Motor neuron (in vitro differentiated cells): ENCODE results near the gene TRPC4AP. TPM values are rescaled to one million over a fixed set of nuclear protein-coding genes. Genes with fewer than 3 reads are reported as not detected.

Source experiments
- ATAC-seq, 8 experiments: fragments of 200-7000 bp; cut with Tn5 transposase; replicated peaks in 6 of 8; 2 replicates each; pipeline ENCODE4 v1.8.0; 2021; ENCODE audit warnings: mild to moderate bottlenecking in 8 of 8, moderate library complexity in 8 of 8
- H3K27ac ChIP-seq, 2 donors: fragments of 250-450 bp; sonication (Bioruptor Pico); 2 replicates each; pipeline ENCODE4 v1.9.0; 2021; ENCODE audit warnings: antibody characterized with exemption in 2 of 2, mild to moderate bottlenecking in 2 of 2, moderate library complexity in 1 of 2
- H3K4me1 ChIP-seq, 2 donors: fragments of 250-450 bp; sonication (Bioruptor Pico); replicated peaks in 1 of 2; 2 replicates each; pipeline ENCODE4 v1.6.1; 2021; ENCODE audit warnings: antibody characterized with exemption in 2 of 2, mild to moderate bottlenecking in 2 of 2, moderate library complexity in 1 of 2
- H3K4me3 ChIP-seq, 5 donors: fragments of 250-450 bp; sonication (Bioruptor Pico); 2 replicates each; pipeline ENCODE4 v1.9.0; 2021; ENCODE audit warnings: antibody characterized with exemption in 5 of 5, mild to moderate bottlenecking in 5 of 5, moderate library complexity in 4 of 5
- WGBS, 10 experiments: fragments of 450-650 bp; shearing (Covaris generic); methylation state at CpG; one replicate each; pipeline ENCODE4 v1.0.0; 2022; 5-methylcytosine and 5-hydroxymethylcytosine counted together
- in situ Hi-C, 9 experiments: fragments of 400-800 bp; cut with MboI; loops; one replicate each; pipeline ENCODE4 v1.15.0; 2021; ENCODE audit warnings: low sequenced_read_pairs in 9 of 9, low pct_unique_long_range_greater_than_20kb in 2 of 9; ENCODE audit not compliant: unreplicated experiment in 9 of 9
- total RNA-seq, 8 experiments: library from RNA; unstranded; fragments of 300-600 nt; gene quantifications; 2 replicates each; pipeline versions ENCODE4 v1.2.3 to v1.2.4, GENCODE V29; 2022

Gene TRPC4AP
- total RNA-seq, 8 experiments from 2014 or later: 39.2 to 65.1 (median 48.1) TPM

DNA sequence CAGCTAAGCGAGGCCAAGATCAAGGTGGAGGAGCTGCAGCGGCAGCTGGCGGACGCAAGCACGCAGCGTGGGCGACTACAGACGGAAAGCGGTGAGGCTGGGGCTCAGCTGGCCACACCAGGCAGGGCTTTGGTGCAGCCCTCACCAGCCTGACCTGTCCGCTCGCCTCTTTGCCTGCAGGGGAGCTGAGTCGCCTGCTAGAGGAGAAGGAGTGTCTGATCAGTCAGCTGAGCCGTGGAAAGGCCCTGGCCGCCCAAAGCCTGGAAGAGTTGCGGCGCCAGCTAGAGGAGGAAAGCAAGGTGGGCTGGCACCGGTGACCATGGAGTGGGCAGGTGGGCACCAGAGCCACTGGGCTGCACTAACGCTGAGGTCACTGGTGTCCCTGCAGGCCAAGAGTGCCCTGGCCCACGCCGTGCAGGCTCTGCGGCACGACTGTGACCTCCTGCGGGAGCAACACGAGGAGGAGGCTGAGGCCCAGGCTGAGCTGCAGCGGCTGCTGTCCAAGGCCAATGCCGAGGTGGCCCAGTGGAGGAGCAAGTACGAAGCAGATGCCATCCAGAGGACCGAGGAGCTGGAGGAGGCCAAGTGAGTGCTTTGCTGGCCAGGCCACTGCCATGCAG lies 94.2 kb downstream of the TRPC4AP start:
- in situ Hi-C loops: no loop called here
- H3K27ac ChIP-seq: no peak overlapping the region
- peak in 1 of 8 experiments; percentile 10 for ATAC-seq
- no peak overlapping the region for H3K4me3 ChIP-seq
- WGBS, 10 experiments: 83 to 100% (median 93%) methylated on average over 1 to 11 of the region's 28 CpGs; no CpG with 5 or more reads in 4 of the 10 experiments
- no peaks in the 10 kb centered on the region for H3K4me1 ChIP-seq

- 83 to 100% (median 100%) methylated on average over 1 to 2 of the region's 2 CpGs; no CpG with 5 or more reads in 4 of the 10 experiments for WGBS, 10 experiments
- Histone ChIP-seq H3K27ac (no peak overlapping the region), H3K4me3 (no peak overlapping the region), H3K4me1 (no peaks in the 10 kb centered on the region)
- in situ Hi-C loops: no loop called here
- no peak for ATAC-seq
These were observed 94.8 kb downstream of the TRPC4AP start for GRCh38 chr20:34997774-34998173.

- ATAC-seq: peak in 5 of 8 experiments; percentile 41 to 76 (median 67)
- 50 to 79% methylated on average over 2 to 12 of the region's 39 CpGs; no CpG with 5 or more reads in 8 of the 10 experiments for WGBS, 10 experiments
- in situ Hi-C loops: no loop called here
- no peak overlapping the region for H3K4me3 ChIP-seq
- H3K4me1 ChIP-seq: no peaks in the 10 kb centered on the region
- no peak overlapping the region for H3K27ac ChIP-seq
These were observed 95.5 kb downstream of the TRPC4AP start for GRCh38 chr20:34997131-34997561.

GRCh38 chr20:34996243-34997028 lies 96.2 kb downstream of the TRPC4AP start:
- 93 to 97% methylated on average over 3 to 6 of the region's 26 CpGs; no CpG with 5 or more reads in 8 of the 10 experiments for WGBS, 10 experiments

DNA sequence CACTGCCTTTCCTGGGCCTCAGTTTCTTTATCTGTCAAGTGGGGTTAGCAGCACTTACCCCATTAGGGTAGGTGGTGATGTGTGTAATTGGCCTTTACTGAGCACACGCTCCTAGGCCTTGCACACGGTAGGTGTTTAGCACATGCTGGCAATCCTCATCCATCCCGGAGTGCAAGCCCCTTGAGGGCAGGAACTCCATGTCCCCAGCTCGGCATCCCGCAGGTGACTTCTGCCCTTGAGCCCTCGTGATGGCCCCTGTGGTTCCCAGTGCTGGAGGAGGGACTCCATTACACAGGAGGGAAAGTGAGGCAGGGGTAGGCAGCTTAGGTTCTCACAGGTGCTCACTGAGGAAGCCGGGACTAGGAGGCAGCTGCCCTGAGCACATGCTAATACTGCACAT lies 96.9 kb downstream of the TRPC4AP start:
- H3K4me1 ChIP-seq: no peaks in the 10 kb centered on the region
- ATAC-seq: no peak

More at GRCh38 chr20:34996243-34997028, 96.2 kb downstream of the TRPC4AP start:
- in situ Hi-C loops: no loop called here
- ATAC-seq: peak in 4 of 8 experiments; percentile 4 to 12 (median 7)
- Histone ChIP-seq H3K4me3 (no peak overlapping the region), H3K27ac (no peak overlapping the region), H3K4me1 (no peaks in the 10 kb centered on the region)

GRCh38 chr20:34995192-34995591 lies 97.4 kb downstream of the TRPC4AP start:
- in situ Hi-C loops: no loop called here
- WGBS, 10 experiments: 80 to 100% (median 100%) methylated on average over 1 to 7 of the region's 14 CpGs; no CpG with 5 or more reads in 4 of the 10 experiments
- Histone ChIP-seq H3K4me1 (no peaks in the 10 kb centered on the region), H3K4me3 (no peak overlapping the region), H3K27ac (no peak overlapping the region)
- ATAC-seq: no peak

More for the DNA sequence above, 96.9 kb downstream of the TRPC4AP start:
- Histone ChIP-seq H3K4me3 (no peak overlapping the region), H3K27ac (no peak overlapping the region)
- in situ Hi-C loops: no loop called here
- WGBS, 10 experiments: 100% methylated on average over 1 of the region's 7 CpGs; no CpG with 5 or more reads in 8 of the 10 experiments

GRCh38 chr20:34994509-34995131 lies 98.0 kb downstream of the TRPC4AP start:
- Histone ChIP-seq H3K4me3 (no peak overlapping the region), H3K4me1 (no peaks in the 10 kb centered on the region), H3K27ac (no peak overlapping the region)
- WGBS, 10 experiments: 33 to 100% (median 75%) methylated on average over 1 to 9 of the region's 14 CpGs; no CpG with 5 or more reads in 4 of the 10 experiments
- ATAC-seq: no peak
- in situ Hi-C loops: no loop called here

DNA sequence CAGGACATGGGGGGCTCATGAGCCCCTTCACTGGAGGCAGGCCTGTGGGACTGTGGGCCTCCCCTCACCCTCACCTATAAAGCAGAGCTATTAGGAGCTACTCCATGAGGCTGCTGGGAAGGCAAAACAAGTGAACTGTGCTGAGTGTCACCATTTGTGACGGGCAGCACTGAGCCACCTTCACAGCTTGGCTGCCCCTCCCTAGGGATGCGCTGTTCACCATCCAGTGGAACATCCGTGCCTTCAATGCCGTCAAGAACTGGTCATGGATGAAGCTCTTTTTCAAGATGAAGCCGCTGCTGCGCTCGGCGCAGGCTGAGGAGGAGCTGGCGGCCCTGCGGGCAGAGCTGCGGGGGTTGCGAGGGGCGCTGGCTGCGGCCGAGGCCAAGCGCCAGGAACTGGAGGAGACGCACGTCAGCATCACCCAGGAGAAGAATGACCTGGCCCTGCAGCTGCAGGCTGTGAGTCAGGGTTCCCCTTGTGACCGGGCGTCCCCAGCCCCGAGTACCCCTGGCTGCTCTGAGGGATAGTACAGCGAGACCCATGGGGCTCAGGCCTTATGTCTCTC lies 98.6 kb downstream of the TRPC4AP start:
- in situ Hi-C loops: no loop called here
- H3K4me1 ChIP-seq: no peaks in the 10 kb centered on the region
- 70 to 92% (median 81%) methylated on average over 1 to 7 of the region's 22 CpGs; no CpG with 5 or more reads in 6 of the 10 experiments for WGBS, 10 experiments
- H3K4me3 ChIP-seq: no peak overlapping the region
- no peak overlapping the region for H3K27ac ChIP-seq
- ATAC-seq: no peak

DNA sequence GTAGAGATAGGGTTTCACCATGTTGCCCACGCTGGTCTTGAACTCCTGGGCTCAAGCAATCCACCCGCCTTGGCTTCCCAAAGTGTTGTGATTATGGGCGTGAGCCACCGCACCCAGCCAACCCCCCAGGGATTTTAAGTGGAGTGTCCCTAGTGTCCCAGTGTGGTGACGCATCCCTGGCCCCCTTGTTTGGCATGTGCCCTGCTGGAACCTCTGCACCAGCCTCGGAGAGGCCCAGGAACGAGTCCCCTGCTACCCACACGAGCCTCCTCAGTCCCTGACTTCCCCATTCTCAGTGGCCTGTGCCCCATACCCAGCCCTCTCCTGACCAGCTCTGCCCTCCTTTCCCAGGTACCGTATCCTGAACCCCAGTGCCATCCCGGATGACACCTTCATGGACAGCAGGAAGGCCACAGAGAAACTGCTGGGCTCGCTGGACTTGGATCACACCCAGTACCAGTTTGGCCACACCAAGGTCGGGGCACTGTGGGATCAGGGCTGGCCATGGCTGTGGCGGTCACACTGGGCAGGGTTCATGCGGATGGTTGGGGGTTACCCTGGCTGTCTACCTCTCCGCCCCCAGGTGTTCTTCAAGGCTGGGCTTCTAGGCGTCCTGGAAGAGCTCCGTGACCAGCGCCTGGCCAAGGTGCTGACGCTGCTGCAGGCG lies 99.7 kb downstream of the TRPC4AP start:
- in situ Hi-C loops: no loop called here
- no peak for ATAC-seq

DNA sequence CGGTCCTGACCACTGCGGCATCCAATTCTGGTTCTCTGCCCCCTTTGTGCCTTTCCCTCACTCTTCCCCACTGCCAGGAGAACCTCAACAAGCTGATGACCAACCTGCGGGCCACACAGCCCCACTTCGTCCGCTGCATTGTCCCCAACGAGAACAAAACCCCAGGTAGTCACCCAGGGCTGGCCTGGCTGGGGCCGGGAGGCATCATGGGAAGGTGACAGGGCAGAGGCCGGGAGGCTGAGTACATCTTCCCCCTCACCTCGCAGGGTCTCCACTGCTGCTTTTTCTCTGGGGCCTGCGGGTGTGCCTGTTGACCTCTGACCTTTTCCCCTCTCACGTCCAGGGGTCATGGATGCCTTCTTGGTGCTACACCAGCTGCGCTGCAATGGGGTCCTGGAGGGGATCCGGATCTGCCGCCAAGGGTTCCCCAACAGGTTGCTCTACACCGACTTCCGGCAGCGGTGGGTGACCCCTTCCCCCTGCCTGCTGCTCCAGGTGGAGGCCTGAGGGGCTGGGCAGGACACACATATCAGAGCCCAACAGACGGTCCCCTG lies 101.9 kb downstream of the TRPC4AP start:
- H3K4me3 ChIP-seq: no peak overlapping the region
- no peak overlapping the region for H3K27ac ChIP-seq
- 60 to 86% (median 80%) methylated on average over 1 to 7 of the region's 18 CpGs; no CpG with 5 or more reads in 6 of the 10 experiments for WGBS, 10 experiments
- in situ Hi-C loops: no loop called here
- ATAC-seq: no peak
- peaks cover 2 to 5% of the 10 kb centered on the region in 2 donors for H3K4me1 ChIP-seq

More for the DNA sequence above, 99.7 kb downstream of the TRPC4AP start:
- Histone ChIP-seq H3K4me1 (no peaks in the 10 kb centered on the region), H3K27ac (no peak overlapping the region), H3K4me3 (no peak overlapping the region)
- WGBS, 10 experiments: 96 to 100% (median 97%) methylated on average over 1 to 8 of the region's 20 CpGs; no CpG with 5 or more reads in 6 of the 10 experiments

GRCh38 chr20:34990231-34990630 lies 102.4 kb downstream of the TRPC4AP start:
- WGBS, 10 experiments: 79 to 92% (median 91%) methylated on average over 4 to 6 of the region's 11 CpGs; no CpG with 5 or more reads in 7 of the 10 experiments
- no peak for ATAC-seq
- H3K4me3 ChIP-seq: no peak overlapping the region
- peaks cover 7 to 9% of the 10 kb centered on the region in 2 donors for H3K4me1 ChIP-seq
- no peak overlapping the region for H3K27ac ChIP-seq
- in situ Hi-C loops: no loop called here

DNA sequence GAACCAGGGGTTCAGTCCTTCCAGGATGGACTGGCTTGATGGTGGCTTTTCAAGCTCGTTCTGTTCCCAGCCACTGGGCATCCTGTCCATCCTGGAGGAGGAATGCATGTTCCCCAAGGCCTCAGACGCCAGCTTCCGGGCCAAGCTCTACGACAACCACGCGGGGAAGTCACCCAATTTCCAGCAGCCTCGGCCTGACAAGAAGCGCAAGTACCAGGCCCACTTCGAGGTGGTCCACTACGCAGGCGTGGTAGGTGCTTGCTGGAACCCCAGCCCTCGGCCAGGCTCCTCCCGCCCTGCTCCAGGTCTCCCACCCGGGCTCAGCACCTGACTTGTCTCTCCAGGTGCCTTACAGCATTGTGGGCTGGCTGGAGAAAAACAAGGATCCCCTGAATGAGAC lies 102.9 kb downstream of the TRPC4AP start:
- H3K4me1 ChIP-seq: peaks cover 13 to 14% of the 10 kb centered on the region in 2 donors
- ATAC-seq: no peak
- in situ Hi-C loops: no loop called here
- 80 to 88% (median 86%) methylated on average over 1 to 3 of the region's 14 CpGs; no CpG with 5 or more reads in 7 of the 10 experiments for WGBS, 10 experiments
- H3K4me3 ChIP-seq: no peak overlapping the region
- no peak overlapping the region for H3K27ac ChIP-seq
